ENCODE measurements around the gene HARS1. TPM values are rescaled to one million over a fixed set of nuclear protein-coding genes. Genes with fewer than 3 reads are reported as not detected.

The HARS1 gene
- total and polyA plus RNA-seq, 2 of the 13 experiments (the other 11 are each of a cell fraction or from before 2014, with no cell fraction given), result 36.9 to 66.2 TPM

DNA sequence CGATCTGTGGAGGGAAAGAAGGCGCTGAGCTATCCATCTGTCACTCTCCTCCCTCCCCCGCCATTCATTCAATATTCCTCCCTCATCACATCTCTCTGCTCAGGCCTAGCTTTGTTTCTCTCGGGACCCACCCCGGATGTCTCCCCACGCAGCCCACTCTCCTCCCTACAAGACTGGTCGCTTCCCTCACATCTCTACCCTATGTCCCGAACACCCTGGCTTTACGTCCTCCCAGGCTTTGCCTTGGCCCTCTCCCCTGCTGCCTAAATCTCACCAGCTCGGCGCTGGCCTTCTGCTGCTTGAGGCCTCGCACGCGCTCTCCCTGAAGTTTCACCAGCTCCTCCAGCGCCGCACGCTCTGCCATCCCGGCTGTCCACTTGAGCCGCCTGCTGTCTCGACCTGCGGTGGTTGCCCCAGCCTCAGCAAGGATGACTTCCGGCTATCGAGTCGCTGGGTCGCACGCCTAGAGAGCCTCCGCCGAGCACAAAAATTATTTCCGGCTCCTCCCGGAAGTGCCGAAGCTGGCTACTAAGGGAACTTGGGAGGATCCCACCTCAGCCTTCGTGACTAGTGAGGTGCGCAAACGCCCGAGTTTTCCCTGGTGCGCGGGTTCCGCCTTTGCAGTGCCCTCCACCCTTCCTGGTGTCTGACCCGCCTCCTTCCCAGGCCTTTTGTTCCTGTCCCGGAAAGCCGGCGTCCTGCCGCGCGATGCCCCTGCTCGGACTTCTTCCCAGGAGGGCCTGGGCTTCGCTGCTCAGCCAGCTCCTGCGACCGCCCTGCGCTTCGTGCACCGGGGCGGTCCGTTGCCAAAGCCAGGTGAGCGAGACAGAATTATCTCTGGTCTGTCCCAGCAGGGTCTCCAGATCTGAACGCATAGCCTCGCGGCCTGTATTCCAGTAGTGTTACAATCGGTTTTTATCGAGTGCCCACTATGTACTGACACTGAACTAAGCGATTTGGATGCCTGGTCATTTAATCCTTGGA, at the start of gene HARS1, which contains the start of gene HARS2 (continued):
- TF ChIP-seq, protein P1, sequence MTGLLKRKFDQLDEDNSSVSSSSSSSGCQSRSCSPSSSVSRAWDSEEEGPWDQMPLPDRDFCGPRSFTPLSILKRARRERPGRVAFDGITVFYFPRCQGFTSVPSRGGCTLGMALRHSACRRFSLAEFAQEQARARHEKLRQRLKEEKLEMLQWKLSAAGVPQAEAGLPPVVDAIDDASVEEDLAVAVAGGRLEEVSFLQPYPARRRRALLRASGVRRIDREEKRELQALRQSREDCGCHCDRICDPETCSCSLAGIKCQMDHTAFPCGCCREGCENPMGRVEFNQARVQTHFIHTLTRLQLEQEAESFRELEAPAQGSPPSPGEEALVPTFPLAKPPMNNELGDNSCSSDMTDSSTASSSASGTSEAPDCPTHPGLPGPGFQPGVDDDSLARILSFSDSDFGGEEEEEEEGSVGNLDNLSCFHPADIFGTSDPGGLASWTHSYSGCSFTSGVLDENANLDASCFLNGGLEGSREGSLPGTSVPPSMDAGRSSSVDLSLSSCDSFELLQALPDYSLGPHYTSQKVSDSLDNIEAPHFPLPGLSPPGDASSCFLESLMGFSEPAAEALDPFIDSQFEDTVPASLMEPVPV (CRISPR knock-in tag; IDR thresholded peaks at IDR 0.05), result peak; percentile 59; the same call in 1 of the 2 replicates
- TF ChIP-seq SSRP1 (CRISPR knock-in tag; IDR thresholded peaks at IDR 0.05) (no peak), ZNF776 (CRISPR knock-in tag; IDR thresholded peaks at IDR 0.05) (peak; percentile 63; the same call in 1 of the 2 replicates), ZFP36 (IDR thresholded peaks at IDR 0.05; ENCODE audit: borderline replicate concordance, low read depth, low read length, partially characterized antibody) (no peak), TGIF2 (CRISPR knock-in tag; IDR thresholded peaks at IDR 0.05) (peak; percentile 79; the same call in 1 of the 2 replicates), ZNF678 (CRISPR knock-in tag; IDR thresholded peaks at IDR 0.05) (no peak), JUNB (CRISPR knock-in tag; IDR thresholded peaks at IDR 0.05; ENCODE audit: borderline replicate concordance) (peak; percentile 55; the same call in 1 of the 2 replicates), PAX8 (CRISPR knock-in tag; IDR thresholded peaks at IDR 0.05; ENCODE audit: borderline replicate concordance) (no peak), HES4 (CRISPR knock-in tag; IDR thresholded peaks at IDR 0.05; ENCODE audit: borderline replicate concordance) (0 out of 2 replicates have a peak, but pooled peaks have one; percentile 30), SKI (IDR thresholded peaks at IDR 0.05; ENCODE audit: partially characterized antibody) (peak; percentile 39)
- TF ChIP-seq, protein P2, sequence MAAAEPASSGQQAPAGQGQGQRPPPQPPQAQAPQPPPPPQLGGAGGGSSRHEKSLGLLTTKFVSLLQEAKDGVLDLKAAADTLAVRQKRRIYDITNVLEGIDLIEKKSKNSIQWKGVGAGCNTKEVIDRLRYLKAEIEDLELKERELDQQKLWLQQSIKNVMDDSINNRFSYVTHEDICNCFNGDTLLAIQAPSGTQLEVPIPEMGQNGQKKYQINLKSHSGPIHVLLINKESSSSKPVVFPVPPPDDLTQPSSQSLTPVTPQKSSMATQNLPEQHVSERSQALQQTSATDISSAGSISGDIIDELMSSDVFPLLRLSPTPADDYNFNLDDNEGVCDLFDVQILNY (CRISPR knock-in tag; conservative IDR thresholded peaks at IDR 0.05), result no peak
- TF ChIP-seq, protein P3, sequence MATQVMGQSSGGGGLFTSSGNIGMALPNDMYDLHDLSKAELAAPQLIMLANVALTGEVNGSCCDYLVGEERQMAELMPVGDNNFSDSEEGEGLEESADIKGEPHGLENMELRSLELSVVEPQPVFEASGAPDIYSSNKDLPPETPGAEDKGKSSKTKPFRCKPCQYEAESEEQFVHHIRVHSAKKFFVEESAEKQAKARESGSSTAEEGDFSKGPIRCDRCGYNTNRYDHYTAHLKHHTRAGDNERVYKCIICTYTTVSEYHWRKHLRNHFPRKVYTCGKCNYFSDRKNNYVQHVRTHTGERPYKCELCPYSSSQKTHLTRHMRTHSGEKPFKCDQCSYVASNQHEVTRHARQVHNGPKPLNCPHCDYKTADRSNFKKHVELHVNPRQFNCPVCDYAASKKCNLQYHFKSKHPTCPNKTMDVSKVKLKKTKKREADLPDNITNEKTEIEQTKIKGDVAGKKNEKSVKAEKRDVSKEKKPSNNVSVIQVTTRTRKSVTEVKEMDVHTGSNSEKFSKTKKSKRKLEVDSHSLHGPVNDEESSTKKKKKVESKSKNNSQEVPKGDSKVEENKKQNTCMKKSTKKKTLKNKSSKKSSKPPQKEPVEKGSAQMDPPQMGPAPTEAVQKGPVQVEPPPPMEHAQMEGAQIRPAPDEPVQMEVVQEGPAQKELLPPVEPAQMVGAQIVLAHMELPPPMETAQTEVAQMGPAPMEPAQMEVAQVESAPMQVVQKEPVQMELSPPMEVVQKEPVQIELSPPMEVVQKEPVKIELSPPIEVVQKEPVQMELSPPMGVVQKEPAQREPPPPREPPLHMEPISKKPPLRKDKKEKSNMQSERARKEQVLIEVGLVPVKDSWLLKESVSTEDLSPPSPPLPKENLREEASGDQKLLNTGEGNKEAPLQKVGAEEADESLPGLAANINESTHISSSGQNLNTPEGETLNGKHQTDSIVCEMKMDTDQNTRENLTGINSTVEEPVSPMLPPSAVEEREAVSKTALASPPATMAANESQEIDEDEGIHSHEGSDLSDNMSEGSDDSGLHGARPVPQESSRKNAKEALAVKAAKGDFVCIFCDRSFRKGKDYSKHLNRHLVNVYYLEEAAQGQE (IDR thresholded peaks at IDR 0.05; ENCODE audit: borderline replicate concordance in 1 of 2, low read depth in 1 of 2, low read length in 2 of 2), result no peak; a peak in 1 of 4 replicates
- TF ChIP-seq, protein P4, sequence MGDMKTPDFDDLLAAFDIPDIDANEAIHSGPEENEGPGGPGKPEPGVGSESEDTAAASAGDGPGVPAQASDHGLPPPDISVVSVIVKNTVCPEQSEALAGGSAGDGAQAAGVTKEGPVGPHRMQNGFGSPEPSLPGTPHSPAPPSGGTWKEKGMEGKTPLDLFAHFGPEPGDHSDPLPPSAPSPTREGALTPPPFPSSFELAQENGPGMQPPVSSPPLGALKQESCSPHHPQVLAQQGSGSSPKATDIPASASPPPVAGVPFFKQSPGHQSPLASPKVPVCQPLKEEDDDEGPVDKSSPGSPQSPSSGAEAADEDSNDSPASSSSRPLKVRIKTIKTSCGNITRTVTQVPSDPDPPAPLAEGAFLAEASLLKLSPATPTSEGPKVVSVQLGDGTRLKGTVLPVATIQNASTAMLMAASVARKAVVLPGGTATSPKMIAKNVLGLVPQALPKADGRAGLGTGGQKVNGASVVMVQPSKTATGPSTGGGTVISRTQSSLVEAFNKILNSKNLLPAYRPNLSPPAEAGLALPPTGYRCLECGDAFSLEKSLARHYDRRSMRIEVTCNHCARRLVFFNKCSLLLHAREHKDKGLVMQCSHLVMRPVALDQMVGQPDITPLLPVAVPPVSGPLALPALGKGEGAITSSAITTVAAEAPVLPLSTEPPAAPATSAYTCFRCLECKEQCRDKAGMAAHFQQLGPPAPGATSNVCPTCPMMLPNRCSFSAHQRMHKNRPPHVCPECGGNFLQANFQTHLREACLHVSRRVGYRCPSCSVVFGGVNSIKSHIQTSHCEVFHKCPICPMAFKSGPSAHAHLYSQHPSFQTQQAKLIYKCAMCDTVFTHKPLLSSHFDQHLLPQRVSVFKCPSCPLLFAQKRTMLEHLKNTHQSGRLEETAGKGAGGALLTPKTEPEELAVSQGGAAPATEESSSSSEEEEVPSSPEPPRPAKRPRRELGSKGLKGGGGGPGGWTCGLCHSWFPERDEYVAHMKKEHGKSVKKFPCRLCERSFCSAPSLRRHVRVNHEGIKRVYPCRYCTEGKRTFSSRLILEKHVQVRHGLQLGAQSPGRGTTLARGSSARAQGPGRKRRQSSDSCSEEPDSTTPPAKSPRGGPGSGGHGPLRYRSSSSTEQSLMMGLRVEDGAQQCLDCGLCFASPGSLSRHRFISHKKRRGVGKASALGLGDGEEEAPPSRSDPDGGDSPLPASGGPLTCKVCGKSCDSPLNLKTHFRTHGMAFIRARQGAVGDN (CRISPR knock-in tag; IDR thresholded peaks at IDR 0.05), result peak; percentile 97
